Measurements from ENCODE around the gene FLT1.

FLT1 gene

DNA sequence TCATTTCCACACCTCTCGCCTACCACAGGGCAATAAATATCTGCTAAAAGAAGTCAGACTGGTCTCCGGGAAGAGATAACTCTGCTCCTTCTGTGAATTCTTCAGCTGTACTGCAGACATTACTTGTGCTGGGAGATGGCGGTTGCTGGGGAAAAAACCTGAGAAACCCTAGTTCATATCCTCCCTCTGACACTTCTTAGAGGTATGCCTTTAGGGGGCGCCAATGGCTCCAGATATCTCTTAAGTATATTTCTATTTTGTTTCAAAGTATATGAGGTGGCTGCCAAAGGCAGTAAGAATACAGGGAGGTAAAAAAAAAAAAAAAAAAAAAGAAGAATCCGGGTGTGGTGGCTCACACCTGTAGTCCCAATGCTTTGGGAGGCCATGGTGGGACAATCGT is 181.3 kb downstream of the FLT1 start:
- Histone ChIP-seq H3K4me1 (no peaks in the 10 kb centered on the region), H3K27me3 (no peaks in the 10 kb centered on the region), H3K9me3 (no peaks in the 10 kb centered on the region; the same call in 1 of the 2 replicates), H3K36me3 (no peaks in the 10 kb centered on the region), H3K4me3 (ENCODE audit: low read depth, low read length) (no peak overlapping the region)
- peak; percentile 22 for DNase-seq
- TF ChIP-seq, protein P1, sequence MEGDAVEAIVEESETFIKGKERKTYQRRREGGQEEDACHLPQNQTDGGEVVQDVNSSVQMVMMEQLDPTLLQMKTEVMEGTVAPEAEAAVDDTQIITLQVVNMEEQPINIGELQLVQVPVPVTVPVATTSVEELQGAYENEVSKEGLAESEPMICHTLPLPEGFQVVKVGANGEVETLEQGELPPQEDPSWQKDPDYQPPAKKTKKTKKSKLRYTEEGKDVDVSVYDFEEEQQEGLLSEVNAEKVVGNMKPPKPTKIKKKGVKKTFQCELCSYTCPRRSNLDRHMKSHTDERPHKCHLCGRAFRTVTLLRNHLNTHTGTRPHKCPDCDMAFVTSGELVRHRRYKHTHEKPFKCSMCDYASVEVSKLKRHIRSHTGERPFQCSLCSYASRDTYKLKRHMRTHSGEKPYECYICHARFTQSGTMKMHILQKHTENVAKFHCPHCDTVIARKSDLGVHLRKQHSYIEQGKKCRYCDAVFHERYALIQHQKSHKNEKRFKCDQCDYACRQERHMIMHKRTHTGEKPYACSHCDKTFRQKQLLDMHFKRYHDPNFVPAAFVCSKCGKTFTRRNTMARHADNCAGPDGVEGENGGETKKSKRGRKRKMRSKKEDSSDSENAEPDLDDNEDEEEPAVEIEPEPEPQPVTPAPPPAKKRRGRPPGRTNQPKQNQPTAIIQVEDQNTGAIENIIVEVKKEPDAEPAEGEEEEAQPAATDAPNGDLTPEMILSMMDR (IDR thresholded peaks at IDR 0.05; ENCODE audit: low read depth, low read length) = peak; percentile 36; the same call in 1 of the 2 replicates

DNA sequence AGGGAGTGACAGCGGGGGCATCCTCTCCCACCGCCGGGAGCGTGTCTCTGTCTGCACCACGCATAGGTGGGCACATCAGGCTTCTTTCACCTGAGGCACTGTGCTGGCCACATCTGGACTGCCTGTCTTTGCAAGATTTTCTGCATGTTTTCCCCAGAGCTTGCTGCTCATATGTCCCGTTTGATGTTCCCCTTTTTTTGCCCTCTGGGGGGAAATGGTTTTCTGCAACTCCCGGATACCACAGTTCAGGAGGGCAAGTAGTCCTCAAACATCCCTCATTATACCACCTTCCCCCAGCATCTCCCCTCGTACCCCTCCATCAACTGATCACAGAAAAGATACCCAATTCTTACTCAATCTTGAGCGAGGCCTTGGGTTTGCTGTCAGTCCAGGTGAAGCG is 188.6 kb downstream of the FLT1 start:
- no peaks in the 10 kb centered on the region for H3K36me3 ChIP-seq
- H3K9me3 ChIP-seq = no peaks in the 10 kb centered on the region
- no peaks in the 10 kb centered on the region for H3K4me1 ChIP-seq
- no peaks in the 10 kb centered on the region for H3K27me3 ChIP-seq
- no peak overlapping the region for H3K4me3 ChIP-seq (ENCODE audit: low read depth, low read length)
- DNase-seq = no peak
- TF ChIP-seq, protein P1 (IDR thresholded peaks at IDR 0.05; ENCODE audit: low read depth, low read length) = no peak

DNA sequence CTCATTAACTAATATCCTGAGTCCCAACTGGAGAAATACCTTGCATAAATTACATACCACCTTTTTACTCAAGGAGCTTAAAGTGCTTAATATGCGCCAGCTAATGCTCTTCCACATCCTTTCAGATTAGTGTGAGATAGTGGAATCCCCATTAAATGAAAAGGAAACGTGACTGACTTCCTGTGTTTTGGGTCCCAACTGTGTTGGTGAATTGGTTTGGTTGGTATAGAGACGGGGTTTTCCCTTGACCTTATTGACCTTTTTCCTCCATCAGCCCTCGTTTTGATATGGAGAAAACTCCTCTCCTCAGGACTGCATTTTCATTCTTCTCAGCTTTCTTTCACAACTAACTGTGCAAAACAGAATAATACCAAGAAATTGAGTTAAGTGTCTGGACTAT is 193.1 kb downstream of the FLT1 start:
- TF ChIP-seq, protein P1 (IDR thresholded peaks at IDR 0.05; ENCODE audit: low read depth, low read length) = no peak
- Histone ChIP-seq H3K9me3 (no peaks in the 10 kb centered on the region), H3K36me3 (no peaks in the 10 kb centered on the region), H3K4me1 (no peaks in the 10 kb centered on the region), H3K4me3 (ENCODE audit: low read depth, low read length) (no peak overlapping the region), H3K27me3 (no peaks in the 10 kb centered on the region)
- DNase-seq = no peak

DNA sequence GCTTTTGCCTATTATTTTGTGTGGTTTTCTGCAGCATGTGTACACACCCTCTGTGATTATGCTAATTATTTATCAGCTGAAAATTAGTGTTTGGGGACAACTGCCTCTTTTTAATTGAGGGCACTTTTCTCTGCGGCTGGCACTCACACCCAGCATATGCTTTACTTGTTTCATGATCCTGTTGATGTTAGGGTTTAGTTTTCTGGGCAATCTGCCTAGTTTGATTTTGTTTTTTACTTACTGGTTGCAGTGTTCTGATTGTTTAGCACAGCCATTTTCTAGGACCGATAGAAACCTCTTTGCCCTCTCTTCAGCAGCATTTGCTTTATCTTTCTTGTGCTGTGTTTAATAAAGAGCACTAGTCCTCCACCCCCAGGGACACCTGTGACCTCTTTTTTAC is 195.0 kb downstream of the FLT1 start:
- H3K4me1 ChIP-seq = no peaks in the 10 kb centered on the region
- H3K27me3 ChIP-seq = no peaks in the 10 kb centered on the region
- H3K9me3 ChIP-seq = no peaks in the 10 kb centered on the region
- H3K4me3 ChIP-seq (ENCODE audit: low read depth, low read length) = no peak overlapping the region
- no peaks in the 10 kb centered on the region for H3K36me3 ChIP-seq
- TF ChIP-seq, protein P1 (IDR thresholded peaks at IDR 0.05; ENCODE audit: low read depth, low read length) = no peak
- no peak for DNase-seq

DNA sequence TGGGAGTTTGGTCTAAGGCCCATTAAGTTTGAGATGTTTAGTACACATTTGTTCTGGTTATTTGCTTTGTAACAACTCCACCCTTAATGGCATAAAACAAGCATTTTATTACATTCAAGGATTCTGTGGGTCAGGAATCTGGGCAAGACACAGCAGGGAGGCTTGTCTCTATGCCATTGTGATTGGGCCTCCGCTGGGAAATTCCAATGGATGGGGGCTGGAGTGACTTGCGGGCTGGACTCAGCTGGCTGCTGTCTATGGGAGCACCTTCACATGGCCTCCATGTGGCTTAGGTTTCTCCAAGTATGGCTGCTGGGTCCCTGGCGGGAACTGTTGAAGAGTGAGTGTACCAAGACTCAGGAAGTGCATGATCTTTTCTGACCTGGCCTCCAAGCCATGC is 197.6 kb downstream of the FLT1 start:
- Histone ChIP-seq H3K4me3 (ENCODE audit: low read depth, low read length) (no peak overlapping the region), H3K36me3 (0 out of 2 replicates have a peak, but pooled peaks cover 2% of the 10 kb centered on the region), H3K27me3 (no peaks in the 10 kb centered on the region), H3K9me3 (no peaks in the 10 kb centered on the region), H3K4me1 (no peaks in the 10 kb centered on the region)
- no peak for DNase-seq
- TF ChIP-seq, protein P1 (IDR thresholded peaks at IDR 0.05; ENCODE audit: low read depth, low read length) = no peak

DNA sequence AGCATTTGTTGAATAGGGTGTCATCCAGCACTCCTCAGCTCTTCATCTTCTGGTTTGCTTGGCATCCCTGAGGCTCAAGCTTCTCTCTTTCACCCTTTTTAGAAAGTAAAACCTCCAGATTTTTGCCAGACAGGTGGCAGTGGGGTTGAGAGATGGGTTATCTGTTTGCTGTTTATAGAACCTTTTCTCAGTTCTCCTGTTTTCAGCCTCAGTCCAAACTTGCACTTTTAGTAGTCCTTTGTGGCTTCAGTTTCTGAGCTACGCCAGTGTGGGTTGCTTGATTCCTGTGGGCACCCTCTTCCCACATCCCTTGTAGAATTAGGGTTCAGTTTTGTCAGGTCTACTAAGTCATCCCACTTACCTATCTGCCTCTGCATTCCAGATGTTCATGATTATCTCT is 208.7 kb downstream of the FLT1 start:
- Histone ChIP-seq H3K27me3 (no peaks in the 10 kb centered on the region), H3K36me3 (no peaks in the 10 kb centered on the region; the same call in 1 of the 2 replicates), H3K9me3 (no peaks in the 10 kb centered on the region), H3K4me3 (ENCODE audit: low read depth, low read length) (no peak overlapping the region), H3K4me1 (no peaks in the 10 kb centered on the region)
- no peak for DNase-seq
- TF ChIP-seq, protein P1 (IDR thresholded peaks at IDR 0.05; ENCODE audit: low read depth, low read length) = no peak
